ENCODE results near the gene CLDN20. TPM values are rescaled to one million over a fixed set of nuclear protein-coding genes. Genes with fewer than 3 reads are reported as not detected.
"Not testable (repeated sequence)": the region's sequence is repeated elsewhere in the genome, so short reads cannot be mapped to it uniquely, and the experiment has no call there.

CLDN20 gene
- total RNA-seq, 3 donors from 2014 or later = not detected

DNA sequence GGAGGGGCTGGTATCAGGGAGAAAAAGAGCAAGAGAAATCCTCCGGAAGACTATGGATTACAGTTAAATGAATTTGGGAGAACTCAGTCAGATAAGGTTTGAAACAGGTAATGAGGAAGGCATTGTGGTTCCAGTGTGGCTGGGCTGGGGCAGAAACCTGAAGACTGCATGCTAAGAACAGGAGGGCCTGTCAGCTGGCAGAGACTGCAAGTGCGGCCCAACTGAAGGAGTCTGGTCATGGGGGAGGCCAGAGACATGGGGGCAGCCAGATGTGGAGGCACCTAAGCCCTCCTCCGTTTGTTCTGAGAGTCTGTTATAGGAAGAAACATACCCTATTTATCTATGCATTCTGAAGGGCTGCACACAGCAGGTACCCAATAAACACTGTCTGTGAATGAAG is 33.9 kb downstream of the CLDN20 start:
- DNase-seq (no peak), ATAC-seq (no peak)
- Mint-ChIP-seq H3K9me3 (no peaks in the 10 kb centered on the region), H3K4me1 (ENCODE audit: low read depth) (peaks cover 5% of the 10 kb centered on the region), H3K27me3 (ENCODE audit: low read depth) (no peaks in the 10 kb centered on the region), H3K36me3 (ENCODE audit: insufficient read depth) (peaks cover 36% of the 10 kb centered on the region), H3K4me3 (no peak overlapping the region)

DNA sequence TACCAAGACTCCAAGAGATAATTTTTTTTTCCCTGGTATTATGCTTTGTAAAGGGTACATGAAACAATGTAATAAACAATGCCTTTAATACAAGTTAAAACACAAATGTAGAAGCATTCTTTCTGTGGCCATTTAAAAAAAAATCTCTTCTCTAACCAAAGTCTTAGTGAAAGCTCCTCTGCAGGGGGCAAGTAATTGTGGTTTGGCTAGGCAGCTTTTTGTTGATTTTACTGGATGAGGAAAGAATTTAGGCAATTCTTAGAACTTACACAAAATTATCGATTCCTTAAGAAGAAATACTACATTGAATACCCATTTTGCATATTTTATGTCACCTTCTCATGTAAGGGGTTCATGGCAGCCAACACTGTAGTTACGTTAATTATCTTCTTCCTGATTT is 38.1 kb downstream of the CLDN20 start:
- no peak for DNase-seq
- peaks cover 6% of the 10 kb centered on the region for H3K4me1 Mint-ChIP-seq (ENCODE audit: low read depth)

DNA sequence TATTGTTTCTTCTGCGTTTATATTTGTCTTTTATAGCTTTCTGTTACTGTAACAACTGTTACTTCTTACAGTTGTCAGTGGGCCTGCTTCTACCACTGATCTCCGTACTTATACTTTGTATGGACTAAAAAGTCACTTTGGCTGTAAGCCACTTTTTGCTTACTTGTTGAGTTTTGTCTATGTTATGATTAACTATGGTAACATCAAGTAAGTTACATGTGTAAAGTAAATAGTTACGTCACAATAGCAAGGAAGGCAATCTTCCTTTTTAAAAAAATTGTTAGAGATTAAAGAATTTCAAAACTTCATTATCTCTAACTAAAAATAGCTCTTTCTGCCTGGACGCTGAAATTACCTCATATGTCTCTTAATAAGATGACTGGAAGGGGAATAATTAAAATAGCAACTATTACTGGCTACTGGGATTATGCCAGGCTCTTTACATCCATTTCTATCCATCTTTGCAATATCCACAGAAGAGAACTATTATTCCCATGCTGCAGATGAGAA is 39.6 kb downstream of the CLDN20 start:
- ATAC-seq (no peak), DNase-seq (no peak)
- H3K4me1 Mint-ChIP-seq (ENCODE audit: low read depth) = peaks cover 15% of the 10 kb centered on the region
- H3K27me3 Mint-ChIP-seq (ENCODE audit: low read depth) = no peaks in the 10 kb centered on the region
- H3K9me3 Mint-ChIP-seq = no peaks in the 10 kb centered on the region
- peaks cover 40% of the 10 kb centered on the region for H3K36me3 Mint-ChIP-seq (ENCODE audit: insufficient read depth)
- H3K4me3 Mint-ChIP-seq = no peak overlapping the region

More for the DNA sequence above, 38.1 kb downstream of the CLDN20 start:
- H3K4me3 Mint-ChIP-seq = no peak overlapping the region
- H3K9me3 Mint-ChIP-seq = no peaks in the 10 kb centered on the region
- no peak for ATAC-seq
- H3K36me3 Mint-ChIP-seq (ENCODE audit: insufficient read depth) = peaks cover 42% of the 10 kb centered on the region
- no peaks in the 10 kb centered on the region for H3K27me3 Mint-ChIP-seq (ENCODE audit: low read depth)

DNA sequence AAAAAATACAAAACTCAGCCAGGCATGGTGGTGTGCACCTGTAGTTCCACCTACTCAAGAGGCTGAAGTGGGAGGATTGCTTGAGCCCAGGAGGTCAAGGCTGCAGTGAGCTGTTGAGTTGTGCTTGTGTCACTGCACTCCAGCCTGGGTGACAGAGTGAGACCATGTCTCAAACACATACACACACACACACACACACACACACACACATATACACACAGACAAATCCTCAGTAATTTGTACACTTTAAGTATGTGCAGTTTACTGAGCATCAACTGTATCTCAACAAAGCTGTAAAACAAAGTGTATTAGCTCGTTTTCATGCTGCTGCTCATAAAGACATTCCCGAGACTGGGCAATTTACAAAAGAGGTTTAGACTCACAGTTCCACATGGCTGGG is 43.1 kb downstream of the CLDN20 start:
- ATAC-seq (no peak), DNase-seq (no peak)
- H3K4me1 Mint-ChIP-seq (ENCODE audit: low read depth) = peaks cover 29% of the 10 kb centered on the region
- H3K36me3 Mint-ChIP-seq (ENCODE audit: insufficient read depth) = peaks cover 36% of the 10 kb centered on the region
- no peaks in the 10 kb centered on the region for H3K27me3 Mint-ChIP-seq (ENCODE audit: low read depth)
- H3K9me3 Mint-ChIP-seq = no peaks in the 10 kb centered on the region
- no peak overlapping the region for H3K4me3 Mint-ChIP-seq

DNA sequence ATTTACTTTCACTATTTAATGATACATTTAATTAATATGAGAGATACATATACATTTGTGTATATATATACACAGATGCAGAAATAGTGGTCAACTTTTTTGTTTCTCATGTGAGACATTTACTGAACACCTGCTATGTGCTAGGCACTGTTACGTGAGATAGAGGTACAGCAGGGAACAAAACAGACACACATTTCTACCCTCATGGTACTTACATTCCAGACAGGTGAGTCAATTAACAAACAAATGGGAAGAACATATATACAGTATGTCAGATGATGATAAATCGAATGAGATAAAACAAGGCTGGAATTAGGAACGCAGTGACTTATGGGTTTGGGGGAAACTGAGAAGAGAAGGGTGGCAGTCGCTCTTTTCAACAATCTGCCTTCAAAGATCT is 45.3 kb downstream of the CLDN20 start:
- Mint-ChIP-seq H3K36me3 (ENCODE audit: insufficient read depth) (peaks cover 28% of the 10 kb centered on the region), H3K4me1 (ENCODE audit: low read depth) (peaks cover 46% of the 10 kb centered on the region)
- no peak for ATAC-seq

DNA sequence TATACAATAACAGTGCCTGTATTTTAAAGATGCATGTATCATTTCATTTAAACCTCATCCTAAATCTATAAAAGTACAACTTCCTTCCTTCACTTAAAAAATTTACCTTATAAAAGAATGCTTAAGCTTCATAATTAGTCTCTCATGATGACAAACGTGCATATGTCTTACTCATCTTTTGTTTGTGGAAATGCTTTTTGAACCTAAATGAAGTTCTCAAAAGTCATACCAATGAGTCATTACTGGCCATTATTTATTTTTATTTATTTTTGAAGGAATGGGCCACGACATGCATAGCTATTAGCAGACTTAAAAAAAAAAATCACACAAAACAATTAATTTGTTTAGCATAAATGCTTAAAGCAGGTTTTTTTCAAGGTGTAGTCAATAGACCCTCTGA is 46.8 kb downstream of the CLDN20 start:
- Mint-ChIP-seq H3K4me3 (no peak overlapping the region), H3K4me1 (ENCODE audit: low read depth) (peaks cover 52% of the 10 kb centered on the region), H3K27me3 (ENCODE audit: low read depth) (no peaks in the 10 kb centered on the region), H3K36me3 (ENCODE audit: insufficient read depth) (peaks cover 23% of the 10 kb centered on the region), H3K9me3 (no peaks in the 10 kb centered on the region)
- DNase-seq (no peak), ATAC-seq (no peak)

More for the DNA sequence above, 45.3 kb downstream of the CLDN20 start:
- Mint-ChIP-seq H3K4me3 (no peak overlapping the region), H3K9me3 (no peaks in the 10 kb centered on the region), H3K27me3 (ENCODE audit: low read depth) (no peaks in the 10 kb centered on the region)
- DNase-seq = no peak

DNA sequence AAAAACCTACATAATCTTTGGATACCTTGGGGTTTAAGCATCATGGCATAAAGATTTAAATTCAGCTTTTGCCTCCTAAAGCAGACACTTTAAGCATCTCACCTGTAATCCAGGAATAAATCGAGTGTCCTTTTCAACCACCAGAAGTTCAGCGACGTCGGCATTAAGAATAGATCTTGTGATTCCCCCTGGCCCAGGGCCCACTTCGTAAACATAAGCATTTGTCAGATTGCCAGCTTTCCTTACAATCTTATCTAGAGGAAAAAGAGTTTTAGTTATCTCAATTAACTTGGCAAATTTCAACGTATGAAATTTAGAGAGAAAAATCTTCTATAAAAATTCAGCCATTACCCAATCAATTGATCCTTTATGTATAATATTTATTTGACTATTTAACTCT is 47.3 kb downstream of the CLDN20 start:
- no peaks in the 10 kb centered on the region for H3K27me3 Mint-ChIP-seq (ENCODE audit: low read depth)
- peaks cover 23% of the 10 kb centered on the region for H3K36me3 Mint-ChIP-seq (ENCODE audit: insufficient read depth)
- no peak overlapping the region for H3K4me3 Mint-ChIP-seq
- no peaks in the 10 kb centered on the region for H3K9me3 Mint-ChIP-seq
- no peak for ATAC-seq
- H3K4me1 Mint-ChIP-seq (ENCODE audit: low read depth) = peaks cover 52% of the 10 kb centered on the region
- DNase-seq = no peak

DNA sequence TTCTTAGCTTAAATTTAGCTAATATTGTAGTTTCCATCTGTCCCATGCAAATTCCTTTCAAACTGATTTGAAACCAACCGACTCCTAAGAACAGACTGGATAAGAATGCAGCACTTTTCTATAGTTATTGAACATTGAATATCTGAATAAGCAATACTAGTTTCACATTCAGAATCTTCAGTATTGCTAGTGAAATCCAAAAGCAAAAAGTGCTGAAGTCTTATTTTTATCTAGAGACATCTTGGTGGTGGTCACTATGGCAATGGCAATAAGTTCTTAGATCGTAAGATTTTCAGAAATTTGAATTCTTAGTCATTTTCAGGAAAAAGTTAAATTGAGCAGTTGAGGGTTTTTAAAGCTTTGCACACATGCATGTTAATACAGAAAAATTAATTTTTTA is 47.8 kb downstream of the CLDN20 start:
- Mint-ChIP-seq H3K9me3 (no peaks in the 10 kb centered on the region), H3K36me3 (ENCODE audit: insufficient read depth) (peaks cover 19% of the 10 kb centered on the region), H3K4me1 (ENCODE audit: low read depth) (peaks cover 51% of the 10 kb centered on the region), H3K27me3 (ENCODE audit: low read depth) (no peaks in the 10 kb centered on the region), H3K4me3 (no peak overlapping the region)
- DNase-seq (no peak), ATAC-seq (no peak)

DNA sequence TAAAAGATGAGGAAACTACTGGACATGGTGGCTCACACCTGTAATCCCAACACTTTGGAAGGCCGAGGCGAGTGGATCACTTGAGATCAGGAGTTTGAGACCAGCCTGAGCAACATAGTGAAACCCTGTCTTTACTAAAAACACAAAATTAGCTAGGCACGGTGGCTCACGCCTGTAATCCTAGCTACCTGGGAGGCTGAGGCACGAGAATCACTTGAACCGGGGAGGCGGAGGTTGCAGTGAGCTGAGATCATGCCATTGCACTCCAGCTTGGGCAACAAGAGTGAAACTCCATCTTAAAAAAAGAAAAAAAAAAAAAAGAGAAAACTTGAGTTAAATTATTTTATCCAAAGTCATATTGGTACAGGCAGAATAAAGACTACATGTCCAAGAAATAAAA is 49.1 kb downstream of the CLDN20 start:
- H3K4me3 Mint-ChIP-seq = peak overlapping the region; percentile 96
- H3K4me1 Mint-ChIP-seq (ENCODE audit: low read depth) = peaks cover 45% of the 10 kb centered on the region
- not testable (repeated sequence) for DNase-seq; H3K27me3 Mint-ChIP-seq (ENCODE audit: low read depth); ATAC-seq; H3K9me3 Mint-ChIP-seq
- H3K36me3 Mint-ChIP-seq (ENCODE audit: insufficient read depth) = peaks cover 11% of the 10 kb centered on the region

DNA sequence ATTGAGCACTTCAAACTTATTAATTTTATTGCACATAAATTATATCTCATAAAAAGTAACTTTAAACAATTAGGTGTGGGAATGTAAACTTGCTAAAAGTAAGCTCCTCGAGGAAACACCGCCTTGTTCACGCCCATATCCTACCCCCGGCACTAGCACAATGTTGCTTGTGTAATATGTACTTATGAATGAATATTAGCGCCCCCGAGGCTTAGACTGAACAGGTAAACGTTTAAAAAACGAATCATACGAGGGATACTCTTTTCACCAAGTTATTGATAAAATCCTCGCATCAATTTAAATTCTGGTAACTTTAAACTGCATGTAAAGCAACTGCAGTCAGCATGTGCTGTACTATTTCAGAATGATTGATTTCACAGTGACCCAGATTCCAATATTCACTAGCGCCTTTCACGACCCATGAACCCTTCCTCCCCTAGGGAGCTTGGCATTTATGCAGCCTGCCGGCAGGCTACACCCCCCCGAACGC is 49.8 kb downstream of the CLDN20 start:
- H3K9me3 Mint-ChIP-seq = no peaks in the 10 kb centered on the region
- DNase-seq (no peak), ATAC-seq (peak; percentile 28 to 31)
- H3K27me3 Mint-ChIP-seq (ENCODE audit: low read depth) = no peaks in the 10 kb centered on the region
- H3K4me3 Mint-ChIP-seq = peak overlapping the region; percentile 96
- H3K36me3 Mint-ChIP-seq (ENCODE audit: insufficient read depth) = peaks cover 11% of the 10 kb centered on the region
- peaks cover 41% of the 10 kb centered on the region for H3K4me1 Mint-ChIP-seq (ENCODE audit: low read depth)

DNA sequence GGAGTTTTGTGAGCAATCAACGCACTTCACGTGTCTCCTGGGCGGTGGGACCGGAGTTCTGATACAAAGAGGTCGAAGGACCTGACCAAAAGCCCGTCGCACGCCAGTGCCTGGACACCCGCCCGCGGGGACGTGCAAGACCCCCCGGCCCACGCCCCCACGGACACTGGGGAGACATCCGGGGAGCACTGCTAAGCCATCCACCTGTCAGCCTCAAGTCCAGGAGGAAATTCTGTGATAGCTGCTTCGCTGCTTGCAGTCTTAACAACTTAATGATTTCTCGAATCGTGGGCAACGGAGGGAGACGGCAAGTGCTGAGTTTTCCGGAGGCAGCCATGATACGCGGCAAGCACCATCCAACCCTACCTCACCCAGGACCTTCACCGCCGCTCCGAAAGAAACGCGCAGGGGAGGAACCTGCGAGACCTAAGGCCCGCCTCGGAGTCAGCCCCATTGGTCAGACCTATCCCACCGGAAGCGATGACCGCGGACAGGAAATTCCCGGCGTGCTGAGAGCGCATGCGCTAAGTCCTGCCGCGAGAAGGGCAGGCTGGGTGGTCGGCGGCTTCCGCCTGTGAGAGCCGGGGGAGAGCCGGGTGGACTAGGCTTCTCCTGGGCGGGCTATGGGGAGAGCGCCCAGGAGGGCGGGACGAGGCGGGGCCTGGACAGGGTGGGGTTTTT is 50.4 kb downstream of the CLDN20 start, which contains the start of gene TFB1M:
Gene TFB1M (minus strand): TSS at position 393 of the 681 bp plus-strand sequence. CDS start 56 bp downstream, at position 337.
- no peaks in the 10 kb centered on the region for H3K9me3 Mint-ChIP-seq
- H3K36me3 Mint-ChIP-seq (ENCODE audit: insufficient read depth) = peaks cover 9% of the 10 kb centered on the region
- peaks cover 39% of the 10 kb centered on the region for H3K4me1 Mint-ChIP-seq (ENCODE audit: low read depth)
- peak within 1 kb of the TSS; percentile 96 for H3K4me3 Mint-ChIP-seq
- no peaks in the 10 kb centered on the region for H3K27me3 Mint-ChIP-seq (ENCODE audit: low read depth)
- ATAC-seq (peak; percentile 96), DNase-seq (peak; percentile 96)

DNA sequence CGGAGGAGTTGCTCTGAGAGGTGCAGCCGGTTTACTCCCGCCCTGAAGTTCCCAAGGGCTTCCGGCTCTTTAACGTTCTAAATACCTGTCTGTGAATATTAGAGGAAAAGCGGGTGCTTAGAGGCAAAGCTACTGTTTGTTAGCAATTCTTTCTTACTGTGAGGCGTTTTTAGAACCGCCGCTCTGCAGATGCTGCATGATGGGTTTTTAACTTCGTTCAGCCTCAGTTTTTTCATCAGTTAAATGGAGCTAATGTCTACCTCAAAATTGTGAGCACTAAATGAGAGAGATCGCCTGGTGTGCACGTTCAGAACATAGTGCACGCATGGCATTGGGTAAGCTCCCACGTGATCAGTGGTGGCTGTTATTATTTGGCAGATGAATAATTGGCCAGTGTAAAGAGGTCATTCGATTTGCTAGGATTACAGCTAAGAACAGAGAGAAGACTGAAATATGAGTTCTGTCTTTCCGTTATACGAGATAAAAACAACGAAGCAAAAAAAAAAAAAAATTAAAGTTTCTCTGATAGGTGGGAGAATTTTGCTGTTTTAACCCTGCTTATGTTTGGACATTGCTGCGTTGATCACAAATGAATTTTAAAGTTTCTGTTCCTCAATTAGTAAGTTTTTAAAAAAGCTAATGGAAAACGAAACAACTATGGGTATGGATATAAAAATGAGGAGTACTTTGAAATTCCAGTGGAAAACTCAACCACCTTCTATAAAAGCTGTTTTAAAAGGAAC is 51.1 kb downstream of the CLDN20 start:
- Mint-ChIP-seq H3K36me3 (ENCODE audit: insufficient read depth) (peaks cover 7% of the 10 kb centered on the region), H3K9me3 (no peaks in the 10 kb centered on the region), H3K27me3 (ENCODE audit: low read depth) (no peaks in the 10 kb centered on the region), H3K4me1 (ENCODE audit: low read depth) (peaks cover 38% of the 10 kb centered on the region), H3K4me3 (peak overlapping the region; percentile 96)
- ATAC-seq (peak; percentile 32 to 46), DNase-seq (no peak)

DNA sequence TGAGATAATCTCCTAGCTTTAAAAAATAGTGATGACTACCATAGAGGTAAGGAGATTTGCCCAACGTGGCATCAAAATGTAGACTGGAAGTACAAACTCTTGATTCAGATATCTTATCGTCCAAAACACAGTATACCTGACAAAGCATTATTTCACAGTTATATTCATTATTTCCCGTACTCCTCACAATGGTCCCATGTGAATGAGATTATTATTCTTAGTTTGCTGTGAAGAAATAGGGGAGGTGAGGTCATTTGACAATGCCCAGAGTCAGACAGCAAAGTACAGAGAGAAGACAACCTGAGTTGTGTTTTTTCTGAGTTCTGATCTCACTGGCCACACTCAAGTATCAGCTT is 51.7 kb downstream of the CLDN20 start:
- peaks cover 4% of the 10 kb centered on the region for H3K36me3 Mint-ChIP-seq (ENCODE audit: insufficient read depth)
- peaks cover 35% of the 10 kb centered on the region for H3K4me1 Mint-ChIP-seq (ENCODE audit: low read depth)
- H3K9me3 Mint-ChIP-seq = no peaks in the 10 kb centered on the region
- peak overlapping the region; percentile 96 for H3K4me3 Mint-ChIP-seq
- no peak for DNase-seq
- H3K27me3 Mint-ChIP-seq (ENCODE audit: low read depth) = no peaks in the 10 kb centered on the region
- ATAC-seq = no peak

DNA sequence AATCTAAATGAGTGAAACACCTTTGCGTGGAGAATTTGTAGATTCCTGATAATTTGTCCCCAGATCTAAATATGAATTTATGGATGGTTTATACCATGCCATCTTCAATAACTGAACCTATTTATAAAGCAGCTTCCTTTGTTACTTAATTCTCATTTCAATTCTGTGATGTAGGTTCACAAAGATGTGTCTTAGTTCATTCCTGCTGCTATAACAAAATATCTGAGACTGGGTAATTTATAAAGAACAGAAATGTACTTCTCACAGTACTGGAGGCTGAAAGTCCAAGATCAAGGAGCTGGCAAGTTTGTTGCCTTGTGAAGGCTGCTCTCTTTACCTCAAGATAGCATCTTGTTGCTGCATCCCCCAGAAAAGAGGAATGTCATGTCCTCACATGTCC is 52.6 kb downstream of the CLDN20 start:
- no peaks in the 10 kb centered on the region for H3K27me3 Mint-ChIP-seq (ENCODE audit: low read depth)
- no peak overlapping the region for H3K4me3 Mint-ChIP-seq
- H3K4me1 Mint-ChIP-seq (ENCODE audit: low read depth) = peaks cover 33% of the 10 kb centered on the region
- no peaks in the 10 kb centered on the region for H3K9me3 Mint-ChIP-seq
- H3K36me3 Mint-ChIP-seq (ENCODE audit: insufficient read depth) = peaks cover 3% of the 10 kb centered on the region
- ATAC-seq = no peak
- DNase-seq = no peak

DNA sequence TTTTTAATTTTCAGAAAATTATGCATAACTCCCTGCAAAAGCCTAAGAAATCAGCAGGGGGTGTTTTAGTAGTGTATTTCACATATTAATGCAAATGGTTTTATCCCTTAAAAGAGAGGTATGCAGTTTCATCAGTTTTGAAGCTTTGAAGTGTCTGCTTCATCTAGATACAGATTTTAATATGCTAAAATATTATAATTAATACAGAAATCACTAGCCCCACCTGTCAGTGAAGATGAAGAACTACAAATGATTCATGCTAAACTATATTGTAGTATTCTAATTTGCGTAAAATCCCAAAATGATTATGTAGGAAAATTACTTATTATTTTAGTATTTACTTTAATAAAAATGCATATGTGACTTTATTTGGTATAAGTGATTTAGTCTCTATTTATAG is 53.4 kb downstream of the CLDN20 start:
- ATAC-seq (no peak), DNase-seq (no peak)
- Mint-ChIP-seq H3K4me1 (ENCODE audit: low read depth) (peaks cover 26% of the 10 kb centered on the region), H3K27me3 (ENCODE audit: low read depth) (no peaks in the 10 kb centered on the region), H3K36me3 (ENCODE audit: insufficient read depth) (peaks cover 2% of the 10 kb centered on the region), H3K4me3 (no peak overlapping the region), H3K9me3 (no peaks in the 10 kb centered on the region)
